Mesodermal cell (in vitro differentiated cells): Measurements from ENCODE around the gene DLST.
A peak's percentile ranks its signal among the peaks of the same experiment; 100 is the strongest.

Source experiments
- H3K27ac ChIP-seq: 2 replicates; pipeline ENCODE4 v1.7.0; 2013; ENCODE audit warnings: mild to moderate bottlenecking, low read depth, low read length, moderate library complexity; ENCODE audit not compliant: severe bottlenecking
- H3K36me3 ChIP-seq: 2 replicates; pipeline ENCODE4 v1.7.1; 2013; ENCODE audit warnings: mild to moderate bottlenecking, low read length, moderate library complexity; ENCODE audit not compliant: control insufficient read depth, insufficient read depth
- H3K4me1 ChIP-seq: one replicate; pipeline ENCODE4 v1.7.1; 2013; ENCODE audit warnings: mild to moderate bottlenecking, low read length; ENCODE audit not compliant: insufficient read depth, control insufficient read depth, poor library complexity, severe bottlenecking
- H3K4me3 ChIP-seq: 2 replicates; pipeline ENCODE4 v1.7.0; 2013; ENCODE audit warnings: low read length, control low read depth, mild to moderate bottlenecking; ENCODE audit not compliant: insufficient read depth, poor library complexity, severe bottlenecking; ENCODE audit errors: extremely low read depth
- H3K9me3 ChIP-seq: 2 replicates; pipeline ENCODE4 v1.7.1; 2013; ENCODE audit warnings: mild to moderate bottlenecking, low read length, moderate library complexity; ENCODE audit not compliant: control insufficient read depth
- WGBS, 2 experiments: methylation state at CpG; one replicate each; pipeline ENCODE4 v1.1.5; 2013; ENCODE audit warnings: missing lambda C conversion rate in 2 of 2; ENCODE audit not compliant: insufficient coverage in 2 of 2; 5-methylcytosine and 5-hydroxymethylcytosine counted together

Gene DLST

GRCh38 chr14:74941676-74942097 lies 60.0 kb downstream of the DLST start:
- Histone ChIP-seq H3K4me3 (no peak overlapping the region), H3K36me3 (peaks cover 34% of the 10 kb centered on the region), H3K27ac (peak overlapping the region; percentile 23), H3K9me3 (no peaks in the 10 kb centered on the region), H3K4me1 (peaks cover 24% of the 10 kb centered on the region)
- 76 to 90% methylated on average over 8 to 12 of the region's 13 CpGs for WGBS, 2 experiments

GRCh38 chr14:74942181-74942580 lies 60.5 kb downstream of the DLST start:
- WGBS, 2 experiments: 89 to 93% methylated on average over 10 to 12 of the region's 12 CpGs
- H3K4me1 ChIP-seq: peaks cover 24% of the 10 kb centered on the region
- H3K4me3 ChIP-seq: no peak overlapping the region
- H3K27ac ChIP-seq: peak overlapping the region; percentile 23
- peaks cover 39% of the 10 kb centered on the region for H3K36me3 ChIP-seq
- no peaks in the 10 kb centered on the region for H3K9me3 ChIP-seq

- WGBS, 2 experiments: 92 to 95% methylated on average over 9 to 10 of the region's 11 CpGs
- Histone ChIP-seq H3K36me3 (peaks cover 43% of the 10 kb centered on the region), H3K9me3 (no peaks in the 10 kb centered on the region), H3K4me1 (peaks cover 24% of the 10 kb centered on the region), H3K4me3 (no peak overlapping the region), H3K27ac (no peak overlapping the region)
Observed at GRCh38 chr14:74942608-74943007, 60.9 kb downstream of the DLST start.

GRCh38 chr14:74945261-74945851 lies 63.6 kb downstream of the DLST start:
- H3K4me1 ChIP-seq: peaks cover 22% of the 10 kb centered on the region
- no peak overlapping the region for H3K27ac ChIP-seq
- no peaks in the 10 kb centered on the region for H3K9me3 ChIP-seq
- 70 to 73% methylated on average over 16 to 17 of the region's 17 CpGs for WGBS, 2 experiments
- H3K4me3 ChIP-seq: no peak overlapping the region
- H3K36me3 ChIP-seq: peaks cover 69% of the 10 kb centered on the region

GRCh38 chr14:74945852-74946658 lies 64.3 kb downstream of the DLST start:
- peaks cover 74% of the 10 kb centered on the region for H3K36me3 ChIP-seq
- no peak overlapping the region for H3K4me3 ChIP-seq
- peak overlapping the region; percentile 29 for H3K27ac ChIP-seq
- H3K9me3 ChIP-seq: no peaks in the 10 kb centered on the region
- 55 to 60% methylated on average over 12 to 15 of the region's 17 CpGs for WGBS, 2 experiments
- H3K4me1 ChIP-seq: peaks cover 27% of the 10 kb centered on the region

- peak overlapping the region; percentile 29 for H3K27ac ChIP-seq
- WGBS, 2 experiments: 56 to 77% methylated on average over 3 to 5 of the region's 5 CpGs
- H3K9me3 ChIP-seq: no peaks in the 10 kb centered on the region
- peaks cover 27% of the 10 kb centered on the region for H3K4me1 ChIP-seq
- no peak overlapping the region for H3K4me3 ChIP-seq
- H3K36me3 ChIP-seq: peaks cover 74% of the 10 kb centered on the region
Observed at GRCh38 chr14:74946659-74947281, 65.1 kb downstream of the DLST start.

GRCh38 chr14:74947353-74948227 lies 65.9 kb downstream of the DLST start:
- 92 to 93% methylated on average over 9 to 11 of the region's 13 CpGs for WGBS, 2 experiments
- Histone ChIP-seq H3K36me3 (peaks cover 72% of the 10 kb centered on the region), H3K4me3 (no peak overlapping the region), H3K9me3 (no peaks in the 10 kb centered on the region), H3K4me1 (peaks cover 22% of the 10 kb centered on the region), H3K27ac (no peak overlapping the region)

- H3K36me3 ChIP-seq: peaks cover 72% of the 10 kb centered on the region
- H3K4me3 ChIP-seq: no peak overlapping the region
- H3K9me3 ChIP-seq: no peaks in the 10 kb centered on the region
- H3K27ac ChIP-seq: no peak overlapping the region
- peaks cover 22% of the 10 kb centered on the region for H3K4me1 ChIP-seq
- 89 to 96% methylated on average over 13 to 20 of the region's 23 CpGs for whole genome bisulfite sequencing, 2 experiments
Observed at GRCh38 chr14:74948228-74949175, 66.8 kb downstream of the DLST start.

- Histone ChIP-seq H3K36me3 (peaks cover 69% of the 10 kb centered on the region), H3K4me1 (peaks cover 27% of the 10 kb centered on the region), H3K27ac (no peak overlapping the region), H3K4me3 (no peak overlapping the region), H3K9me3 (no peaks in the 10 kb centered on the region)
- 95 to 96% methylated on average over 16 of the region's 16 CpGs for WGBS, 2 experiments
Observed at GRCh38 chr14:74949191-74949601, 67.5 kb downstream of the DLST start.
